Gastroesophageal sphincter (tissue), 3 donors: ENCODE measurements around the gene ZMAT5.

ENCODE experiments used
- EP300 ChIP-seq: sonication (generic); formaldehyde crosslinking; IDR thresholded peaks from one replicate; pipeline ENCODE4 v1.6.1; 2017; ENCODE audit warnings: antibody characterized with exemption, mild to moderate bottlenecking
- POLR2AphosphoS5 ChIP-seq: sonication (generic); formaldehyde crosslinking; IDR thresholded peaks from one replicate; pipeline ENCODE4 v1.6.1; 2017; ENCODE audit warnings: antibody characterized with exemption
- TF ChIP-seq, protein P1 (sequence below), 4 experiments: fragments of 200-600 bp in 2 of 4; fragments of 450-650 bp in 2 of 4; sonication (generic) in 1 of 4; IDR thresholded peaks; one replicate each; pipeline ENCODE4 v1.5.1; 2017 to 2019; ENCODE audit warnings: antibody characterized with exemption in 4 of 4, mild to moderate bottlenecking in 2 of 4, moderate library complexity in 2 of 4

GRCh38 chr22:29722587-29722986, 44.2 kb downstream of the ZMAT5 start:
- TF ChIP-seq, protein P1, sequence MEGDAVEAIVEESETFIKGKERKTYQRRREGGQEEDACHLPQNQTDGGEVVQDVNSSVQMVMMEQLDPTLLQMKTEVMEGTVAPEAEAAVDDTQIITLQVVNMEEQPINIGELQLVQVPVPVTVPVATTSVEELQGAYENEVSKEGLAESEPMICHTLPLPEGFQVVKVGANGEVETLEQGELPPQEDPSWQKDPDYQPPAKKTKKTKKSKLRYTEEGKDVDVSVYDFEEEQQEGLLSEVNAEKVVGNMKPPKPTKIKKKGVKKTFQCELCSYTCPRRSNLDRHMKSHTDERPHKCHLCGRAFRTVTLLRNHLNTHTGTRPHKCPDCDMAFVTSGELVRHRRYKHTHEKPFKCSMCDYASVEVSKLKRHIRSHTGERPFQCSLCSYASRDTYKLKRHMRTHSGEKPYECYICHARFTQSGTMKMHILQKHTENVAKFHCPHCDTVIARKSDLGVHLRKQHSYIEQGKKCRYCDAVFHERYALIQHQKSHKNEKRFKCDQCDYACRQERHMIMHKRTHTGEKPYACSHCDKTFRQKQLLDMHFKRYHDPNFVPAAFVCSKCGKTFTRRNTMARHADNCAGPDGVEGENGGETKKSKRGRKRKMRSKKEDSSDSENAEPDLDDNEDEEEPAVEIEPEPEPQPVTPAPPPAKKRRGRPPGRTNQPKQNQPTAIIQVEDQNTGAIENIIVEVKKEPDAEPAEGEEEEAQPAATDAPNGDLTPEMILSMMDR (IDR thresholded peaks at IDR 0.05): no peak
- TF ChIP-seq EP300 (no peak), POLR2AphosphoS5 (no peak)
